Heart right ventricle (tissue), 16 donors: ENCODE results near the gene UBAP2. TPM values are rescaled to one million over a fixed set of nuclear protein-coding genes. Genes with fewer than 3 reads are reported as not detected.

Source experiments
- ATAC-seq, 8 donors: fragments of 200-7000 bp; cut with Tn5 transposase; one replicate each; pipeline ENCODE4 v1.9.1; 2020; ENCODE audit warnings: mild to moderate bottlenecking in 8 of 8, moderate library complexity in 8 of 8, moderate number of reproducible peaks in 1 of 8
- DNase-seq, 2 donors: peaks; one replicate each; pipeline ENCODE4 v3.0.0-alpha.2; 2020
- H3K27ac ChIP-seq, 10 donors: fragments of 200-600 bp; sonication (generic) in 2 of 10; one replicate each; pipeline versions ENCODE4 v1.5.0 to v1.8.0; 2020 to 2022; ENCODE audit warnings: mild to moderate bottlenecking in 3 of 10
- H3K27me3 ChIP-seq, 7 donors: fragments of 200-600 bp; one replicate each; pipeline ENCODE4 v1.8.0; 2021 to 2022; ENCODE audit warnings: mild to moderate bottlenecking in 2 of 7
- H3K36me3 ChIP-seq, 9 donors: fragments of 200-600 bp; sonication (generic) in 1 of 9; one replicate each; pipeline versions ENCODE4 v1.5.0 to v1.8.0; 2020 to 2022; ENCODE audit warnings: mild to moderate bottlenecking in 2 of 9
- H3K4me1 ChIP-seq, 9 donors: fragments of 200-600 bp; sonication (generic) in 1 of 9; one replicate each; pipeline versions ENCODE4 v1.5.0 to v1.8.0; 2020 to 2022; ENCODE audit warnings: mild to moderate bottlenecking in 4 of 9
- H3K4me3 ChIP-seq, 10 donors: fragments of 200-600 bp; sonication (generic) in 2 of 10; one replicate each; pipeline versions ENCODE4 v1.5.0 to v1.8.0; 2020 to 2022; ENCODE audit warnings: mild to moderate bottlenecking in 7 of 10, moderate library complexity in 2 of 10
- H3K9me3 ChIP-seq, 11 donors: fragments of 200-600 bp in 10 of 11; sonication (generic) in 2 of 11; one replicate each; pipeline versions ENCODE4 v1.5.0 to v1.8.0; 2013 to 2022; ENCODE audit warnings: mild to moderate bottlenecking in 2 of 11, control low read depth in 1 of 11, moderate library complexity in 1 of 11
- WGBS, 2 donors: extraction: QIAGEN DNeasy Blood & Tissue Kit; methylation state at CpG; one replicate each; pipeline ENCODE4 v1.1.7; 2013; ENCODE audit warnings: inconsistent platforms in 1 of 2; 5-methylcytosine and 5-hydroxymethylcytosine counted together
- intact Hi-C, 10 donors: fragments of 100-400 bp; cut with DNase I; formaldehyde crosslinking; loops; one replicate each; pipeline versions ENCODE4 v1.11.1 to v1.14.2; 2022
- polyA plus RNA-seq, 2 donors: library from polyadenylated mRNA; stranded (reverse); fragments of 200-250 nt; gene quantifications; one replicate each; pipeline ENCODE4 v1.2.3, GENCODE V29; 2013
- total RNA-seq, 10 donors: library from RNA; stranded (reverse); fragmentation: NEBNext Ultra II Directional in 3 of 10; extraction: Animal tissue kit (Norgen Biotek cat#: 25700) in 3 of 10; gene quantifications; one replicate each; pipeline versions ENCODE4 v1.2.1 to v1.2.4, GENCODE V29; 2021 to 2023
- TF ChIP-seq, protein P1 (sequence below), 9 donors: fragments of 200-600 bp; sonication (generic) in 2 of 9; IDR thresholded peaks; one replicate each; pipeline versions ENCODE4 v1.5.0 to v1.8.0; 2021 to 2022; ENCODE audit warnings: antibody characterized with exemption in 9 of 9, mild to moderate bottlenecking in 5 of 9, moderate library complexity in 1 of 9
- donor health status: Arrhythmogenic right ventricular cardiomyopathy.
- donor health status: ischemic (EF 13 %, LVEDD 7.1; RV severe dilation, severe dysfunction).
- donor health status: healthy with polysubstance abuse.
- donor health status: DM: no; HTN: yes; CAD: no.
- donor health status: DM: no; HTN: no; CAD: no.
- donor health status: ischemic (EF 25% LVEDD 6.9; RV normal size, moderate dysfunction).
- donor health status: ischemic (EF 25% LVEDD 5.7; RV mildly dilated, moderate dysfunction).
- donor health status: healthy.
- donor health status: DM: yes; HTN: yes; CAD: no.
- donor health status: Ischemic cardiomyopathy.
- donor health status: ischemic (EF 35%, LVEDD 5.7; RV mildly dilated, moderate dysfunction).
- donor health status: nonischemic (EF 11% LVEDD 7.7; RV severe dilation, severe dysfunction).
- donor health status: DM: yes; HTN: yes; CAD: no.
- donor health status: PGD.
- donor health status: ischemic (EF 29% LVEDD 5.4; RV normal size, mild dysfunction).
- donor health status: nonischemic (EF 23%, LVEDD 6.1; RV moderate dilation, normal function).

Gene UBAP2
- total and polyA plus RNA-seq, 12 donors = 11.7 to 36.9 (median 27.8) TPM

DNA sequence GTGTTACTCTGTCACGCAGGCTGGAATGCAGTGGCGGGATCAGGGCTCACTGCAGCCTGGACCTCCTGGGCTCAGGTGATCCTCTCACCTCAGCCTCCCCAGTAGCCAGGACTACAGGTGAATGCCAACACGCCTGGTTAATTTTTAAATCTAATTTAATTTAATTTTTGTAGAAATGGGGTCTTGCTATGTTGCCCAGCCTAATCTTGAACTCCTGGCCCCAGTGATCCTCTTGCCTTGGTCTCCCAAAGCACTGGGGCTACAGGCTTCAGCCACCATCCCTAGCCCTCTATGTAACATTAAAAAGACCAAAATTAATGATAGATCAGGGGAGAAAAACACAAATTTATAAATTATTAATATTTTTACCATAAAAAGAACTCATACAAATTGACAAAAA lies 11.3 kb upstream of the UBAP2 start:
- TF ChIP-seq, protein P1, sequence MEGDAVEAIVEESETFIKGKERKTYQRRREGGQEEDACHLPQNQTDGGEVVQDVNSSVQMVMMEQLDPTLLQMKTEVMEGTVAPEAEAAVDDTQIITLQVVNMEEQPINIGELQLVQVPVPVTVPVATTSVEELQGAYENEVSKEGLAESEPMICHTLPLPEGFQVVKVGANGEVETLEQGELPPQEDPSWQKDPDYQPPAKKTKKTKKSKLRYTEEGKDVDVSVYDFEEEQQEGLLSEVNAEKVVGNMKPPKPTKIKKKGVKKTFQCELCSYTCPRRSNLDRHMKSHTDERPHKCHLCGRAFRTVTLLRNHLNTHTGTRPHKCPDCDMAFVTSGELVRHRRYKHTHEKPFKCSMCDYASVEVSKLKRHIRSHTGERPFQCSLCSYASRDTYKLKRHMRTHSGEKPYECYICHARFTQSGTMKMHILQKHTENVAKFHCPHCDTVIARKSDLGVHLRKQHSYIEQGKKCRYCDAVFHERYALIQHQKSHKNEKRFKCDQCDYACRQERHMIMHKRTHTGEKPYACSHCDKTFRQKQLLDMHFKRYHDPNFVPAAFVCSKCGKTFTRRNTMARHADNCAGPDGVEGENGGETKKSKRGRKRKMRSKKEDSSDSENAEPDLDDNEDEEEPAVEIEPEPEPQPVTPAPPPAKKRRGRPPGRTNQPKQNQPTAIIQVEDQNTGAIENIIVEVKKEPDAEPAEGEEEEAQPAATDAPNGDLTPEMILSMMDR (IDR thresholded peaks at IDR 0.05) = no peak
- Histone ChIP-seq H3K4me1 (no peaks in the 10 kb centered on the region), H3K4me3 (no peak overlapping the region), H3K27ac (no peak overlapping the region), H3K27me3 (no peaks in the 10 kb centered on the region), H3K9me3 (no peaks in the 10 kb centered on the region), H3K36me3 (no peaks in the 10 kb centered on the region)
- 69 to 93% methylated on average over 3 of the region's 3 CpGs for WGBS, 2 donors
- intact Hi-C loops = loop anchor here in 2 of 10 donors (10.0 kb wide), 1 partner anchor 135 kb away; no protein-coding TSS in a partner anchor
- no peak for ATAC-seq
- DNase-seq = no peak

DNA sequence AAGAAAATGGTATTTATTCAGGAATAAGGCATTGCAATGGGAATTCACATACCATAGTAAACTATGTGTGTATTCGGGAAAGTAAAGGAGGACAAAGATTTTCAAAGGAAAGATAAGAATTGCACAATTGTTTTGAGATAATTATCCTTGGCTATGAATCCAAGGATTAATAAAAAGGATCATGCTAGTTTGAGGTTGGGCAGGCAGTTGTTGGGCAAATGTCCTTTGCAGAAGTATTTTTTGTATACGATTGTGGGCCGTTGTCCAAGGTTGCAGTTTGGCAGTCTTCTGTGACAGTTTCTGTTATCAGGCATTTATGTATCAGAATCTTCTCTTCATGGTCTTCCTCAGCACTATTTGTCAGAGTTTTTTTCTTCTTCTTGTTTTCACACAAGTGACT lies 10.6 kb upstream of the UBAP2 start:
- no peak overlapping the region for H3K27ac ChIP-seq
- H3K4me3 ChIP-seq = no peak overlapping the region
- 42 to 48% methylated on average over 3 of the region's 3 CpGs for WGBS, 2 donors
- no peaks in the 10 kb centered on the region for H3K4me1 ChIP-seq
- intact Hi-C loops = loop anchor here in 2 of 10 donors (10.0 kb wide), 1 partner anchor 134 kb away; no protein-coding TSS in a partner anchor
- no peak for DNase-seq
- H3K9me3 ChIP-seq = no peaks in the 10 kb centered on the region
- no peaks in the 10 kb centered on the region for H3K27me3 ChIP-seq
- no peaks in the 10 kb centered on the region for H3K36me3 ChIP-seq
- ATAC-seq = no peak
- TF ChIP-seq, protein P1 (IDR thresholded peaks at IDR 0.05) = no peak

DNA sequence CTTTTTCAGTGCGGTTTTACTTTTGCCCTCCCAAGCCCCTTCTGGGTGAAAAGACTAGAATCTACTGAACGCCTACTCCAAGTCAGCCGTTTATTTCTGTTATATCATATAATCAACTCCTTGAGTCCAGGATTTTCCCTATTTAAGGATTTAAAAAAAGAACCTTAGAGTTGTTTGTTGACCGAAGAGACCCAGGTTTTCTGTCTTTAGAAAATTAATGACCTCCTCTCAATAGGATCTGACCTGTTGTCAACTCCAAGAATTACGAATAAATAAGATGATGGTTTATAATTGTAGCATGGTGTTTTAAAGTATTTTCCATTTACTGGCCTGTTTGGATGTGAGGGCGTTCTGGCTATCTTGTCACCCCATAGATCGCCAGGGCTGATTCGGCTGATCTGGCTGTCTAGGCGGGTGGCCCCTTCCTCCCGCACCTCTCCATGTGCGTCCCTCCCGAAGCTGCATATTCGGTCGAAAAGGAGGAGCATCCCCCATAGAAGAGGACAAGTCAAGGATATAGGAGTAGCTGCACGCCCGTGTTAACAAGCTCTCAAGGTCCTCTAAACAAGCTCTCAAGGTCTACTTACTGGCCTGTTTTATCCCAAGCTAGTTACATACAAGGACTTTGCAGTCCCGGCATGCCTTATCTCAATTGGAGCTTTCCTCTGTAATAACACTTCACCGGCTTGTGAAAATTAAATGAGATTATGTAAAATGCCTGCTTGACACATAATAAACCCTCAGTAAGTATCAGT lies 1.1 kb upstream of the UBAP2 start:
- Histone ChIP-seq H3K27ac (peak overlapping the region in 9 of 10 donors; percentile 82 to 98 (median 95)), H3K27me3 (no peaks in the 10 kb centered on the region), H3K36me3 (no peaks in the 10 kb centered on the region), H3K4me1 (peaks cover 4 to 36% (median 29%) of the 10 kb centered on the region in 9 donors), H3K9me3 (no peaks in the 10 kb centered on the region), H3K4me3 (peak overlapping the region; percentile 89 to 99 (median 92))
- no peak for ATAC-seq
- TF ChIP-seq, protein P1 (IDR thresholded peaks at IDR 0.05) = no peak
- intact Hi-C loops = loop anchor here in 2 of 10 donors (10.0 kb wide), 1 partner anchor 125 kb away; no protein-coding TSS in a partner anchor
- DNase-seq = peak in 1 of 2 donors; percentile 8
- WGBS, 2 donors = 19 to 22% methylated on average over 18 of the region's 18 CpGs

DNA sequence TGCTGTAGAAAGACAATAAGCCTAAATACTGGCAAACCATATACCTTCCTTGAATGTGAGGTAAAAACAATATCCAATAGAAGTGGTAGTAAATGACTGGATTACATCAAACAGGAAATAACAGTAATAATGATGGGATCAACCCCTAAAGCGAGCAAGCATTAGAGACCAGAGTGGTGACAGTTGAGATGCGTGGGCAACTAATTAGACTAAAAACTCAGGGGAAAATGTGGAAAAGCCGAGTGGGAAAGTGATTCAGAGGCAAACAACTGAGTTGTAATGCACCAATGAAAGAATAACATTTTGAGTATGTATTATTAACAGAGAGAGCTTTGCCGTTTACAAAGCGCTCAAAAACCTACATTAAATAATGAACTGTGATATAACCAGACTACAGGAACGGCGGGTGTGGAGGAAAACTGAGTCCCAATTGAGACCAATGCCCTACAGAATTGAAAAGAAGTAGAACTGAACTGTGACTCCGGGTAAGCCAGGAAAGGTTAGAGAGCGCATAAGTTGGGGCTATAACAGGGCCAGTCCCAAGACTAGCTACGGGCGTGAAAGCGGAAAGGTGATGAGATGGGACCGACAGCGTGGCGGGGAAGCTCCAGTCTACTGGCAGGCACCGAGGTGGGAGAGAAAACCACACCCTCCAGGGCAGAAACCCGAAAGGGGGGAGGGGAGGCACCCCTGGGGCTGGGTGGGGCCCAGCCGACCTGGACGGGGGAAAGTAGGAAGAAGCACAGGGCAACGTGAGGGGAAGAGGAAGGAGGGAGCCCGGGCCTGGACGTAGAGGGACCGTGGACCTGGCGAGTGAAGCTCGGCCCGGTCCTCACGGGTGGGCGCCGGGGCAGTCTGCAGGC lies 592 bp downstream of the UBAP2 start:
- DNase-seq (peak in 1 of 2 donors; percentile 28), ATAC-seq (peak; percentile 4 to 58 (median 22))
- H3K4me3 ChIP-seq = peak overlapping the region; percentile 89 to 99 (median 92)
- H3K27ac ChIP-seq = peak overlapping the region; percentile 82 to 98 (median 94)
- 1 to 2% methylated on average over 29 of the region's 29 CpGs for WGBS, 2 donors
- TF ChIP-seq, protein P1 (IDR thresholded peaks at IDR 0.05) = no peak
- H3K4me1 ChIP-seq = peaks cover 4 to 36% (median 29%) of the 10 kb centered on the region in 9 donors
- intact Hi-C loops = no loop called here
- H3K27me3 ChIP-seq = no peaks in the 10 kb centered on the region
- peaks cover 0 to 12% (median 0%) of the 10 kb centered on the region in 9 donors for H3K36me3 ChIP-seq
- no peaks in the 10 kb centered on the region for H3K9me3 ChIP-seq
